Peyer's patch (tissue), 4 donors: Measurements from ENCODE around the gene GOLGA6L9.
"Not testable (repeated sequence)": the region's sequence is repeated elsewhere in the genome, so short reads cannot be mapped to it uniquely, and the experiment has no call there.

Experiments used
- CTCF ChIP-seq, 6 experiments: fragments of 450-650 bp in 4 of 6; fragments of 200-600 bp in 2 of 6; sonication (generic) in 1 of 6; IDR thresholded peaks; one replicate each; pipeline ENCODE4 v1.5.1; 2017 to 2019; ENCODE audit warnings: antibody characterized with exemption in 6 of 6, mild to moderate bottlenecking in 3 of 6, moderate library complexity in 1 of 6
- POLR2A ChIP-seq, 2 donors: fragments of 450-650 bp; IDR thresholded peaks; one replicate each; pipeline ENCODE4 v1.5.1; 2017; ENCODE audit warnings: antibody characterized with exemption in 2 of 2, mild to moderate bottlenecking in 2 of 2, moderate library complexity in 2 of 2

DNA sequence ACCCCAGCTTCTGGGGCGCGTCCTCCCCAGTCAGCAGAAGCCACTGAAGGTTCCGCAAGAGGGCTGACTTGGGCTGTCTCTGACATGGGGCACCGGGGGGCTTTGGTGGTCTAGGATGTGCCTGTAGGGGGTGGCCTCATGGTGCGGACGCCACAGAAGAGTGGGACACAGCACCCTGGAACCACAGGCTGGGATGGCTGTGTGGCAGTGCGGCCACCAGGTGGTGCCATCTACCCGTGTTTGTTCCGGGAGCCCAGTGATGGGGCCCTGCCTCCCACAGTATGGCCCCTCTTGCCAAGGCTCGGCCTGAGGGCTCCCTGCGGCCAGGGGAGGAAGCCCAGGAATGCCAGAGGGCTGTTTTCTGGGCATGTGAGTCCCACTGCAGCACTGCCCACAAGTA, 38.6 kb downstream of the GOLGA6L9 start:
- TF ChIP-seq POLR2A (IDR thresholded peaks at IDR 0.05), result not testable (repeated sequence)
- TF ChIP-seq CTCF (IDR thresholded peaks at IDR 0.05), result peak in 1 of 6 experiments; percentile 16
